Left ventricle myocardium inferior (tissue), 1 donor: ENCODE data around the gene SLC25A39. TPM values are rescaled to one million over a fixed set of nuclear protein-coding genes. Genes with fewer than 3 reads are reported as not detected.

ENCODE experiments used
- DNase-seq: peaks from one replicate; pipeline ENCODE4 v3.0.0-alpha.2; 2020
- H3K27ac ChIP-seq: fragments of 200-600 bp; replicated peaks from 2 replicates; pipeline ENCODE4 v1.8.0; 2021
- H3K27me3 ChIP-seq: fragments of 200-600 bp; 2 replicates; pipeline ENCODE4 v1.8.0; 2021; ENCODE audit warnings: low read depth
- H3K36me3 ChIP-seq: fragments of 200-600 bp; 2 replicates; pipeline ENCODE4 v1.8.0; 2021
- H3K4me1 ChIP-seq: fragments of 200-600 bp; 2 replicates; pipeline ENCODE4 v1.8.0; 2021
- H3K4me3 ChIP-seq: fragments of 200-600 bp; 2 replicates; pipeline ENCODE4 v1.8.0; 2021; ENCODE audit warnings: mild to moderate bottlenecking, moderate library complexity
- H3K9me3 ChIP-seq: fragments of 200-600 bp; replicated peaks from 2 replicates; pipeline ENCODE4 v1.8.0; 2021
- CTCF ChIP-seq: fragments of 200-600 bp; IDR thresholded peaks from 2 replicates; pipeline ENCODE4 v1.8.0; 2021; ENCODE audit warnings: antibody characterized with exemption, mild to moderate bottlenecking, borderline replicate concordance
- intact Hi-C: fragments of 100-400 bp; cut with micrococcal nuclease; formaldehyde crosslinking; loops from one replicate; pipeline ENCODE4 v1.11.0; 2022
- total RNA-seq: library from RNA; stranded (reverse); fragmentation: NEBNext Ultra II Directional; extraction: Animal tissue kit (Norgen Biotek cat#: 25700); gene quantifications from one replicate; pipeline ENCODE4 v1.2.1, GENCODE V29; 2021
- donor health status: DM: no; HTN: yes; CAD: no; lungs with severe emphysema.

The SLC25A39 gene
- total RNA-seq, 1 donor from 2014 or later = 46.7 TPM

- no peak for TF ChIP-seq CTCF
- DNase-seq = no peak
- Histone ChIP-seq H3K27me3 (peaks cover 20% of the 10 kb centered on the region), H3K4me3 (no peak overlapping the region), H3K9me3 (no peaks in the 10 kb centered on the region), H3K27ac (no peak overlapping the region), H3K4me1 (peaks cover 30% of the 10 kb centered on the region), H3K36me3 (no peaks in the 10 kb centered on the region)
- intact Hi-C loops = no loop called here
Observed at GRCh38 chr17:44360144-44360533, 35.5 kb upstream of the SLC25A39 start.

GRCh38 chr17:44359458-44360143, 35.0 kb upstream of the SLC25A39 start:
- Histone ChIP-seq H3K4me3 (no peak overlapping the region), H3K36me3 (no peaks in the 10 kb centered on the region), H3K4me1 (peaks cover 30% of the 10 kb centered on the region), H3K27ac (no peak overlapping the region), H3K9me3 (no peaks in the 10 kb centered on the region), H3K27me3 (peaks cover 15% of the 10 kb centered on the region)
- TF ChIP-seq CTCF = no peak
- intact Hi-C loops = no loop called here
- no peak for DNase-seq

GRCh38 chr17:44359006-44359405, 34.4 kb upstream of the SLC25A39 start:
- H3K27ac ChIP-seq = no peak overlapping the region
- H3K4me3 ChIP-seq = no peak overlapping the region
- H3K4me1 ChIP-seq = peaks cover 28% of the 10 kb centered on the region
- intact Hi-C loops = no loop called here
- TF ChIP-seq CTCF = no peak
- no peak for DNase-seq
- no peaks in the 10 kb centered on the region for H3K36me3 ChIP-seq
- no peaks in the 10 kb centered on the region for H3K9me3 ChIP-seq
- H3K27me3 ChIP-seq = peaks cover 13% of the 10 kb centered on the region

DNA sequence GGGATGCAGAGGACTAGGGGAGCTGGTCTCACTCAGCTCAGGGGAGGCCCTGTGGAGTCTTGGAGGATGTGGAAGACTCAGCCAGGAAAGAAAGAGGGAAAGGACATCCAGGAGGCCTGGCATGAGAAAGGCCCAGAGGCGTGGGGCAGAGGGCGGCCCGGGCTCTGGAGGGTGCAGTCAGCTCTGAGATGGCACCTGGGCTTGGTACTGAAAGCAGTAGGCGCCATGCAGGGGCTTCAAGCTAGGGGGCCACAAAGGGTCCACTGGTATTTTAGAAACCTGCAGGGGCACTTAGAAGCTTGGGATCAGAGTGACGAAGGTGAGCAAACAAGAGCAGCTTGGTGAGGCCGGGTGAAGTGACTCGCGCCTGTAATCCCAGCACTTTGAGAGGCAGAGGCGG, 33.4 kb upstream of the SLC25A39 start:
- Histone ChIP-seq H3K9me3 (no peaks in the 10 kb centered on the region), H3K36me3 (no peaks in the 10 kb centered on the region), H3K4me3 (no peak overlapping the region), H3K27me3 (peaks cover 9% of the 10 kb centered on the region), H3K27ac (no peak overlapping the region), H3K4me1 (peaks cover 21% of the 10 kb centered on the region)
- intact Hi-C loops = no loop called here
- no peak for TF ChIP-seq CTCF
- DNase-seq = no peak

GRCh38 chr17:44356241-44356640, 31.6 kb upstream of the SLC25A39 start:
- no peak overlapping the region for H3K4me3 ChIP-seq
- H3K9me3 ChIP-seq = no peaks in the 10 kb centered on the region
- no peak overlapping the region for H3K27ac ChIP-seq
- DNase-seq = no peak
- H3K4me1 ChIP-seq = peaks cover 5% of the 10 kb centered on the region
- TF ChIP-seq CTCF = no peak
- H3K36me3 ChIP-seq = peaks cover 18% of the 10 kb centered on the region
- no peaks in the 10 kb centered on the region for H3K27me3 ChIP-seq
- intact Hi-C loops = no loop called here
